Ovary (tissue), 9 donors: Measurements from ENCODE around the gene APOLD1. TPM values are rescaled to one million over a fixed set of nuclear protein-coding genes. Genes with fewer than 3 reads are reported as not detected.

ENCODE experiments used
- DNase-seq, 5 donors: peaks; one replicate each; pipeline ENCODE4 v3.0.0-alpha.2; 2019 to 2020
- H3K27ac ChIP-seq, 2 donors: fragments of 200-600 bp; one replicate each; pipeline versions ENCODE4 v1.5.1 to v1.8.0; 2019 to 2022
- H3K27me3 ChIP-seq: fragments of 200-600 bp; one replicate; pipeline ENCODE4 v1.8.0; 2022
- H3K36me3 ChIP-seq: fragments of 200-600 bp; sonication (generic); one replicate; pipeline ENCODE4 v1.5.1; 2019
- H3K4me1 ChIP-seq: one replicate; pipeline ENCODE4 v1.8.1; 2013; ENCODE audit warnings: mild to moderate bottlenecking, moderate library complexity; ENCODE audit not compliant: insufficient read depth
- H3K4me3 ChIP-seq: fragments of 200-600 bp; sonication (generic); one replicate; pipeline ENCODE4 v1.5.1; 2017
- H3K9me3 ChIP-seq, 2 donors: fragments of 200-600 bp in 1 of 2; sonication (generic) in 1 of 2; one replicate each; pipeline versions ENCODE4 v1.5.1 to v1.8.1; 2013 to 2019; ENCODE audit warnings: mild to moderate bottlenecking in 1 of 2, moderate library complexity in 1 of 2
- EP300 ChIP-seq: sonication (generic); formaldehyde crosslinking; IDR thresholded peaks from one replicate; pipeline ENCODE4 v1.6.1; 2017; ENCODE audit warnings: antibody characterized with exemption
- POLR2A ChIP-seq: fragments of 450-650 bp; IDR thresholded peaks from one replicate; pipeline ENCODE4 v1.6.1; 2017; ENCODE audit warnings: antibody characterized with exemption, mild to moderate bottlenecking, moderate library complexity
- WGBS, 3 donors: extraction: QIAGEN DNeasy Blood & Tissue Kit in 1 of 3; methylation state at CpG; one replicate each; pipeline versions ENCODE4 v1.1.5 to v1.1.7; 2013 to 2017; 5-methylcytosine and 5-hydroxymethylcytosine counted together
- intact Hi-C, 4 donors: fragments of 100-400 bp; cut with DNase I; formaldehyde crosslinking; loops; one replicate each; pipeline versions ENCODE4 v1.11.0 to v1.15.1; 2022 to 2023
- polyA plus RNA-seq, 2 donors: library from polyadenylated mRNA; stranded (reverse); fragments of 200-250 nt in 1 of 2; fragments of 350-450 nt in 1 of 2; fragmentation: Illumina TruSeq in 1 of 2; extraction: RNeasy Lipid Tissue Mini Kit (QIAGEN cat#74804) in 1 of 2; gene quantifications; one replicate each; pipeline ENCODE4 v1.2.3, GENCODE V29; 2013 to 2014
- total RNA-seq, 7 donors: library from RNA; depleted of rRNA in 2 of 7; stranded (reverse); fragments of >200 nt in 2 of 7; fragmentation: NEBNext Ultra II Directional in 3 of 7; extraction: Animal tissue kit (Norgen Biotek cat#: 25700) in 3 of 7; gene quantifications; one replicate each; pipeline versions ENCODE4 v1.1.0 to v1.2.4, GENCODE V29; 2016 to 2023
- TF ChIP-seq, protein P1 (sequence below), 3 donors: fragments of 450-650 bp in 2 of 3; fragments of 200-600 bp in 1 of 3; IDR thresholded peaks; one replicate each; pipeline versions ENCODE4 v1.5.1 to v1.8.0; 2016 to 2022; ENCODE audit warnings: antibody characterized with exemption in 3 of 3, mild to moderate bottlenecking in 1 of 3
- donor health status: DM: no; HTN: no; CAD: no; lungs with moderate emphysema.
- donor health status: DM: no; HTN: no; CAD: no.
- donor health status: Bipolar disorder and iron deficiency.
- donor health status: DM: yes; HTN: yes; CAD: no.
- donor health status: DM: no; HTN: no; CAD: no.
- donor health status: DM: yes; HTN: yes; CAD: no.

The APOLD1 gene
- total and polyA plus RNA-seq, 9 donors, result 2.7 to 20.7 (median 8.9) TPM

DNA sequence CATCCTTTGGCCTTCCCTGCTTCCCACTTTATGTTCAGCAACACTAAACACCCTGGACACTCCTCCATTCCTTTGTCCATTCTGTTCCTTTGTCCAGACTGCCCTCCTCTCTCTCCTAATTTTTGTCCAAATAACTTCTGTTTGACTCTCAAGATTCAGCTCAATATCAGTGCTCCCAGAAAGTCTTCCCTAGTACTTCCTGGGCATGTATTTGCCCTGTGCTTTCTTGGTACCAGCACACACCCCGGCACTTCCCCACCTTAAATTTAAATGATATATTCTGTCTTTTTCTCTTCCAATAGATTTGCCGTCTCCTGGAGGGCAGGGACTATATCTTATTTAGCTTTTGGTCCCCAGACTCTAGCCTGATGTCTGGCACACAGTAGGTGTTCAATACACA lies 6.5 kb upstream of the APOLD1 start:
- no peak for TF ChIP-seq EP300
- no peak for TF ChIP-seq POLR2A
- TF ChIP-seq, protein P1, sequence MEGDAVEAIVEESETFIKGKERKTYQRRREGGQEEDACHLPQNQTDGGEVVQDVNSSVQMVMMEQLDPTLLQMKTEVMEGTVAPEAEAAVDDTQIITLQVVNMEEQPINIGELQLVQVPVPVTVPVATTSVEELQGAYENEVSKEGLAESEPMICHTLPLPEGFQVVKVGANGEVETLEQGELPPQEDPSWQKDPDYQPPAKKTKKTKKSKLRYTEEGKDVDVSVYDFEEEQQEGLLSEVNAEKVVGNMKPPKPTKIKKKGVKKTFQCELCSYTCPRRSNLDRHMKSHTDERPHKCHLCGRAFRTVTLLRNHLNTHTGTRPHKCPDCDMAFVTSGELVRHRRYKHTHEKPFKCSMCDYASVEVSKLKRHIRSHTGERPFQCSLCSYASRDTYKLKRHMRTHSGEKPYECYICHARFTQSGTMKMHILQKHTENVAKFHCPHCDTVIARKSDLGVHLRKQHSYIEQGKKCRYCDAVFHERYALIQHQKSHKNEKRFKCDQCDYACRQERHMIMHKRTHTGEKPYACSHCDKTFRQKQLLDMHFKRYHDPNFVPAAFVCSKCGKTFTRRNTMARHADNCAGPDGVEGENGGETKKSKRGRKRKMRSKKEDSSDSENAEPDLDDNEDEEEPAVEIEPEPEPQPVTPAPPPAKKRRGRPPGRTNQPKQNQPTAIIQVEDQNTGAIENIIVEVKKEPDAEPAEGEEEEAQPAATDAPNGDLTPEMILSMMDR (IDR thresholded peaks at IDR 0.05), result no peak
- 92 to 96% (median 94%) methylated on average over 2 of the region's 2 CpGs for WGBS, 3 donors
- DNase-seq, result no peak
- Histone ChIP-seq H3K4me3 (no peak overlapping the region), H3K27me3 (no peaks in the 10 kb centered on the region), H3K36me3 (no peaks in the 10 kb centered on the region), H3K27ac (no peak overlapping the region), H3K4me1 (no peaks in the 10 kb centered on the region), H3K9me3 (no peaks in the 10 kb centered on the region)
- intact Hi-C loops, result no loop called here

DNA sequence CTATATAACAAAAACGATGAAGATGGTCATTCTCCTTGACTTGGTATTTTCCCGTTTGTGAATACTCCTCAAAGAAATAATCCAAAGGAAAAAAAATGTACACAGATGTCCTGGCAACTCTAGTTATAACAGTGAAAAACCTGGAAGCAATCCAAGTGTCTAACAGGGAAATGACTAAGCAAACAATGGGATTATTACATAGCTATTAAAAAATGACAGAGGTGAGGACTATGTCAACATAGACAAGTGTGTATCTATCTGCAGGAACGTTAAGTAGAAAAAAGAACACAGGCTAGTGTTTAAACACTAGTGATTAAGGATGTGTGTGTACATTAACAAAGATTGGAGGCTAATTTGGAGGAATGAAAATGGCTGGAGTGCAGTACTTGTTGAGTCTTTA lies 5.9 kb upstream of the APOLD1 start:
- Histone ChIP-seq H3K27ac (no peak overlapping the region), H3K27me3 (no peaks in the 10 kb centered on the region), H3K4me3 (no peak overlapping the region), H3K9me3 (no peaks in the 10 kb centered on the region), H3K36me3 (no peaks in the 10 kb centered on the region), H3K4me1 (no peaks in the 10 kb centered on the region)
- WGBS, 3 donors, result 2 to 8% (median 2%) methylated on average over 3 of the region's 3 CpGs
- intact Hi-C loops, result no loop called here
- DNase-seq, result no peak
- TF ChIP-seq, protein P1 (IDR thresholded peaks at IDR 0.05), result no peak
- TF ChIP-seq EP300, result no peak
- TF ChIP-seq POLR2A, result no peak

DNA sequence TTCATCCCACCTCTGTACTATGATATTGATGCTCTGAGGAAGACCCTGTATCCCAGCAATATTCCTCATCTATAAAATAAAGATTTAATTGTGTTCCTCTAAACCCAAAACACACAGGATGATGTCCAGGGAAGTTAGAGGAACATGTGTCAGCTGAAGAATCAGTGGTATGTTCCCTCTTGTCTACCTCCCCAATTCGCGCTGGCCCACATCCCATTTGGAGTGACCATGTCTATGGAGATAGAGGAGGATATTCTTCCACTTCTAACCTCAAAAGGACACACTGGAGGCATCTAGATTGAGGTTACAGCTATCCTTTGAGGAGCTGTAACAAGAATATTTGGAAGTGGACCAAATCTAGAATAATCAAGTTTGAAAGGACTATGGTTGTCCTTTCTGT lies 1.3 kb upstream of the APOLD1 start:
- no peaks in the 10 kb centered on the region for H3K27me3 ChIP-seq
- TF ChIP-seq EP300 (no peak), POLR2A (no peak)
- TF ChIP-seq, protein P1 (IDR thresholded peaks at IDR 0.05), result no peak
- H3K9me3 ChIP-seq, result no peaks in the 10 kb centered on the region
- intact Hi-C loops, result no loop called here
- no peaks in the 10 kb centered on the region for H3K36me3 ChIP-seq
- 92 to 97% (median 95%) methylated on average over 2 of the region's 2 CpGs for WGBS, 3 donors
- no peak for DNase-seq
- peaks cover 10% of the 10 kb centered on the region for H3K4me1 ChIP-seq
- no peak overlapping the region for H3K4me3 ChIP-seq
- no peak overlapping the region for H3K27ac ChIP-seq

DNA sequence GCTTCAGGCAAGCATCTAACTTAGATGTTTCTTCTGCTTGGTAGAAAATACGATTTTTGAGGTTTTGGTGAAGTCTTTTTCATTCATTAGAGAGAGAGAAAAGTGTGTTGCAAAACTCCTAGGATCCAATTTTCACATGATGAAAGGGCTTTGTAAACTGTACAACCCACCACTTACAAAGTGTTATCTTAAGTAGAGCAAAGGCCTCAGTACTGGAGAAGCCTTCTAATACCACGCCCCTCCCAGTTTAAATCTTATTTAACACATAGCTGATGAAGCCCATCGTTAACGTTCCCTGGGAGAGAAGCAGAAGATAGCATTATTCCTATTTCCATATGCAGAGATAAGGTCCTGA lies 869 bp downstream of the APOLD1 start:
- H3K27me3 ChIP-seq, result no peaks in the 10 kb centered on the region
- TF ChIP-seq POLR2A (no peak), EP300 (no peak)
- TF ChIP-seq, protein P1 (IDR thresholded peaks at IDR 0.05), result no peak
- no peak for DNase-seq
- H3K36me3 ChIP-seq, result no peaks in the 10 kb centered on the region
- intact Hi-C loops, result loop anchor here in 1 of 4 donors (5.0 kb wide), 1 partner anchor 59 kb away; no protein-coding TSS in a partner anchor
- H3K4me3 ChIP-seq, result peak overlapping the region; percentile 61
- peaks cover 10% of the 10 kb centered on the region for H3K4me1 ChIP-seq
- H3K9me3 ChIP-seq, result no peaks in the 10 kb centered on the region
- peak overlapping the region; percentile 86 to 95 for H3K27ac ChIP-seq
- WGBS, 3 donors, result 12 to 17% (median 15%) methylated on average over 4 of the region's 4 CpGs
